ENCODE data around the gene PGBD1. TPM values are rescaled to one million over a fixed set of nuclear protein-coding genes. Genes with fewer than 3 reads are reported as not detected.

PGBD1 gene
- total RNA-seq (2021; fragmentation: NEBNext Ultra II Directional; extraction: Animal tissue kit (Norgen Biotek cat#: 25700)): 1 to 10 TPM; 2.6 to 4.5 (median 4.1) TPM
- long read RNA-seq, partial matches to known transcripts: 1 of 7 reads
- long read RNA-seq, other reads (novel, unspliced or antisense): 6 of 7 reads

GRCh38 chr6:28281288-28282064 lies at the start of gene PGBD1:
PGBD1 (plus strand) TSS chr6:28281572; CDS start chr6:28283814, 2,242 bp downstream.
- Mint-ChIP-seq H3K9me3 (peaks cover 5% of the 10 kb centered on the region; the same call in 1 of the 2 replicates), H3K27ac (peak within 1 kb of the TSS; percentile 74), H3K4me3 (peak within 1 kb of the TSS; percentile 95)

GRCh38 chr6:28232785-28233184 lies 48.6 kb upstream of the PGBD1 start:
- H3K27me3 Mint-ChIP-seq (ENCODE audit: insufficient read depth): no peaks in the 10 kb centered on the region
- no peak overlapping the region for H3K4me3 Mint-ChIP-seq

More at GRCh38 chr6:28281288-28282064, at the start of gene PGBD1:
- H3K27me3 Mint-ChIP-seq (ENCODE audit: insufficient read depth): peaks cover 3% of the 10 kb centered on the region; the same call in 1 of the 2 replicates
- peaks cover 22% of the 10 kb centered on the region for H3K36me3 Mint-ChIP-seq (ENCODE audit: low read depth)
- peaks cover 13% of the 10 kb centered on the region for H3K4me1 Mint-ChIP-seq (ENCODE audit: low read depth)
- DNase-seq: peak; percentile 56
- no peak for TF ChIP-seq CTCF (IDR thresholded peaks at IDR 0.05)

GRCh38 chr6:28235912-28236452 lies 45.4 kb upstream of the PGBD1 start:
- Mint-ChIP-seq H3K9me3 (no peaks in the 10 kb centered on the region), H3K27me3 (ENCODE audit: insufficient read depth) (no peaks in the 10 kb centered on the region), H3K4me3 (no peak overlapping the region)

More at GRCh38 chr6:28232785-28233184, 48.6 kb upstream of the PGBD1 start:
- H3K27ac Mint-ChIP-seq: no peak overlapping the region
- no peaks in the 10 kb centered on the region for H3K9me3 Mint-ChIP-seq
- no peak for TF ChIP-seq CTCF (IDR thresholded peaks at IDR 0.05)
- no peak for DNase-seq
- no peaks in the 10 kb centered on the region for H3K4me1 Mint-ChIP-seq (ENCODE audit: low read depth)
- peaks cover 37% of the 10 kb centered on the region for H3K36me3 Mint-ChIP-seq (ENCODE audit: low read depth)

GRCh38 chr6:28239636-28240035 lies 41.7 kb upstream of the PGBD1 start:
- DNase-seq: no peak
- Mint-ChIP-seq H3K4me3 (no peak overlapping the region), H3K27ac (no peak overlapping the region), H3K36me3 (ENCODE audit: low read depth) (peaks cover 12% of the 10 kb centered on the region), H3K4me1 (ENCODE audit: low read depth) (no peaks in the 10 kb centered on the region), H3K27me3 (ENCODE audit: insufficient read depth) (no peaks in the 10 kb centered on the region), H3K9me3 (no peaks in the 10 kb centered on the region)
- no peak for TF ChIP-seq CTCF (IDR thresholded peaks at IDR 0.05)

More at GRCh38 chr6:28235912-28236452, 45.4 kb upstream of the PGBD1 start:
- H3K27ac Mint-ChIP-seq: no peak overlapping the region
- H3K4me1 Mint-ChIP-seq (ENCODE audit: low read depth): no peaks in the 10 kb centered on the region
- DNase-seq: no peak
- TF ChIP-seq CTCF (IDR thresholded peaks at IDR 0.05): no peak
- H3K36me3 Mint-ChIP-seq (ENCODE audit: low read depth): peaks cover 24% of the 10 kb centered on the region

- DNase-seq: no peak
- H3K9me3 Mint-ChIP-seq: no peaks in the 10 kb centered on the region
- H3K36me3 Mint-ChIP-seq (ENCODE audit: low read depth): peaks cover 18% of the 10 kb centered on the region
- no peak for TF ChIP-seq CTCF (IDR thresholded peaks at IDR 0.05)
- no peak overlapping the region for H3K27ac Mint-ChIP-seq
- H3K27me3 Mint-ChIP-seq (ENCODE audit: insufficient read depth): no peaks in the 10 kb centered on the region
- no peak overlapping the region for H3K4me3 Mint-ChIP-seq
- no peaks in the 10 kb centered on the region for H3K4me1 Mint-ChIP-seq (ENCODE audit: low read depth)
These were observed 40.9 kb upstream of the PGBD1 start for GRCh38 chr6:28240471-28240870.
